Panc1 (cell line): ENCODE data around the gene SLC25A33. TPM values are rescaled to one million over a fixed set of nuclear protein-coding genes. Genes with fewer than 3 reads are reported as not detected.

Source experiments
- ATAC-seq: fragments of 200-7000 bp; cut with Tn5 transposase; 2 replicates; pipeline ENCODE4 v1.9.1; 2020; ENCODE audit warnings: mild to moderate bottlenecking, moderate library complexity
- BruUV-seq: library from RNA; stranded (reverse); fragments of 400-500 nt; replicated peaks from 2 replicates; lab custom pipeline; 2021; lab: Mats Ljungman, UMichigan
- CTCF ChIA-PET: fragments of 300-600 bp; sonication (Branson Sonifier 250); formaldehyde crosslinking; loops from one replicate; lab custom pipeline; 2022; ENCODE audit warnings: antibody characterized with exemption; lab: Charles Lee
- POLR2A ChIA-PET: fragments of 300-600 bp; sonication (Branson Sonifier 250); formaldehyde crosslinking; loops from one replicate; lab custom pipeline; 2022; ENCODE audit warnings: antibody characterized with exemption; lab: Charles Lee
- DNase-seq: peaks from one replicate; pipeline ENCODE4 v3.0.0-alpha.2; 2010; ENCODE audit warnings: low read depth, low spot score
- H3K27ac ChIP-seq: 2 replicates; pipeline ENCODE4 v1.5.1; 2011; ENCODE audit warnings: mild to moderate bottlenecking, low read length, inconsistent platforms
- H3K27me3 ChIP-seq: fragments of 200-500 bp; sonication (Bioruptor generic); 2 replicates; pipeline ENCODE4 v1.6.0; 2014; ENCODE audit warnings: low read length, inconsistent platforms; ENCODE audit not compliant: control insufficient read depth, insufficient read depth
- H3K36me3 ChIP-seq: fragments of 200-500 bp; sonication (Bioruptor generic); 2 replicates; pipeline ENCODE4 v1.5.1; 2014; ENCODE audit warnings: inconsistent platforms, mild to moderate bottlenecking, low read length, moderate library complexity; ENCODE audit not compliant: control insufficient read depth, insufficient read depth
- H3K4me1 ChIP-seq: 2 replicates; pipeline ENCODE4 v1.5.1; 2011; ENCODE audit warnings: inconsistent platforms, mild to moderate bottlenecking, low read length, moderate library complexity; ENCODE audit not compliant: control insufficient read depth, insufficient read depth
- H3K4me3 ChIP-seq, 2 experiments: 2 replicates each; pipeline ENCODE4 v1.5.1; 2011 to 2012; ENCODE audit warnings: low read depth in 2 of 2, low read length in 2 of 2, mild to moderate bottlenecking in 2 of 2, inconsistent platforms in 1 of 2, moderate library complexity in 1 of 2
- H3K9me3 ChIP-seq: fragments of 200-500 bp; sonication (Bioruptor generic); 2 replicates; pipeline ENCODE4 v1.5.1; 2014; ENCODE audit warnings: low read depth, mild to moderate bottlenecking, inconsistent platforms, low read length, moderate library complexity; ENCODE audit not compliant: control insufficient read depth, insufficient read depth
- POLR2AphosphoS5 ChIP-seq: IDR thresholded peaks from 2 replicates; pipeline ENCODE4 v1.6.1; 2012; ENCODE audit warnings: mild to moderate bottlenecking, low read depth, low read length, moderate library complexity
- SIN3A ChIP-seq: IDR thresholded peaks from 2 replicates; pipeline ENCODE4 v1.6.1; 2012; ENCODE audit warnings: low read depth, mild to moderate bottlenecking, low read length, moderate library complexity, borderline replicate concordance; ENCODE audit not compliant: insufficient read depth
- TCF7L2 ChIP-seq: IDR thresholded peaks from 2 replicates; pipeline ENCODE4 v1.6.1; 2011; ENCODE audit warnings: mild to moderate bottlenecking, low read depth, low read length, inconsistent platforms
- in situ Hi-C: cut with HindIII; loops from 2 replicates; pipeline ENCODE4 v1.10.0; 2016; ENCODE audit warnings: low sequenced_read_pairs, low pct_unique_long_range_greater_than_20kb
- intact Hi-C: fragments of 100-400 bp; cut with micrococcal nuclease; formaldehyde crosslinking; loops from one replicate; pipeline ENCODE4 v1.10.0; 2022; ENCODE audit not compliant: unreplicated experiment
- total RNA-seq: library from RNA; stranded (reverse); gene quantifications from one replicate; pipeline ENCODE4 v1.2.1, GENCODE V29; 2021; ENCODE audit not compliant: unreplicated experiment
- TF ChIP-seq, protein P1 (sequence below), 2 experiments: IDR thresholded peaks; 2 replicates each; pipeline ENCODE4 v1.6.1; 2011 to 2012; ENCODE audit warnings: low read depth in 2 of 2, control low read depth in 1 of 2, low read length in 1 of 2, mild to moderate bottlenecking in 1 of 2, moderate library complexity in 1 of 2; ENCODE audit not compliant: insufficient read depth in 1 of 2
- TF ChIP-seq, protein P2 (sequence below): fragments of 450-650 bp; IDR thresholded peaks from 2 replicates; pipeline ENCODE4 v1.5.1; 2017; ENCODE audit warnings: mild to moderate bottlenecking

Gene SLC25A33
- total RNA-seq, 1 experiment from 2014 or later, result 13.4 TPM

DNA sequence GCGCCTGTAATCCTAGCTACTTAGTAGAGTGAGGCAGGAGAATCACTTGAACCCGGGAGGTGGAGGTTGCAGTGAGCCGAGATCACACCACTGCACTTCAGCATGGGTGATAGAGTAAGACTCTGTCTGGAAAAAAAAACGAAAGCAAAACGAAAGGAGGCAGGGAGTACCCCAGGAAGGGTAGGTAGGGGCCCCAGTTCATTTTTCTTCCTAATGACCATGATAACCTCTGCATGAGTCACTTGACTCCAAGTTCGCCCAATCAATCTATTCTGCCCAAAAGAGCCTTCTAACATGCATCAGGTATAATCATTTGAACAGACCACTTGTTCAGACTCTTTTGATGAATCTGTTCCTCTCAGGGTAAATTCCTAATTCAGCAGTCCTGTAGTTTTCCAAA, 36.2 kb downstream of the SLC25A33 start:
- ChIA-PET CTCF (interaction anchor here (0.5 to 0.7 kb wide), 2 partner anchors 103 to 157 kb away, joined by 4 to 12 read pairs; no protein-coding TSS in a partner anchor), POLR2A (no interaction called here)
- Histone ChIP-seq H3K9me3 (no peaks in the 10 kb centered on the region), H3K4me1 (no peaks in the 10 kb centered on the region), H3K36me3 (peaks cover 11% of the 10 kb centered on the region), H3K27me3 (no peaks in the 10 kb centered on the region), H3K4me3 (no peak overlapping the region), H3K27ac (no peak overlapping the region)
- no peak for ATAC-seq
- intact Hi-C loops (no loop called here), in situ Hi-C loops (no loop called here)
- BruUV-seq, result no TSS peak
- no peak for TF ChIP-seq TCF7L2
- no peak for TF ChIP-seq POLR2AphosphoS5
- TF ChIP-seq, protein P1, sequence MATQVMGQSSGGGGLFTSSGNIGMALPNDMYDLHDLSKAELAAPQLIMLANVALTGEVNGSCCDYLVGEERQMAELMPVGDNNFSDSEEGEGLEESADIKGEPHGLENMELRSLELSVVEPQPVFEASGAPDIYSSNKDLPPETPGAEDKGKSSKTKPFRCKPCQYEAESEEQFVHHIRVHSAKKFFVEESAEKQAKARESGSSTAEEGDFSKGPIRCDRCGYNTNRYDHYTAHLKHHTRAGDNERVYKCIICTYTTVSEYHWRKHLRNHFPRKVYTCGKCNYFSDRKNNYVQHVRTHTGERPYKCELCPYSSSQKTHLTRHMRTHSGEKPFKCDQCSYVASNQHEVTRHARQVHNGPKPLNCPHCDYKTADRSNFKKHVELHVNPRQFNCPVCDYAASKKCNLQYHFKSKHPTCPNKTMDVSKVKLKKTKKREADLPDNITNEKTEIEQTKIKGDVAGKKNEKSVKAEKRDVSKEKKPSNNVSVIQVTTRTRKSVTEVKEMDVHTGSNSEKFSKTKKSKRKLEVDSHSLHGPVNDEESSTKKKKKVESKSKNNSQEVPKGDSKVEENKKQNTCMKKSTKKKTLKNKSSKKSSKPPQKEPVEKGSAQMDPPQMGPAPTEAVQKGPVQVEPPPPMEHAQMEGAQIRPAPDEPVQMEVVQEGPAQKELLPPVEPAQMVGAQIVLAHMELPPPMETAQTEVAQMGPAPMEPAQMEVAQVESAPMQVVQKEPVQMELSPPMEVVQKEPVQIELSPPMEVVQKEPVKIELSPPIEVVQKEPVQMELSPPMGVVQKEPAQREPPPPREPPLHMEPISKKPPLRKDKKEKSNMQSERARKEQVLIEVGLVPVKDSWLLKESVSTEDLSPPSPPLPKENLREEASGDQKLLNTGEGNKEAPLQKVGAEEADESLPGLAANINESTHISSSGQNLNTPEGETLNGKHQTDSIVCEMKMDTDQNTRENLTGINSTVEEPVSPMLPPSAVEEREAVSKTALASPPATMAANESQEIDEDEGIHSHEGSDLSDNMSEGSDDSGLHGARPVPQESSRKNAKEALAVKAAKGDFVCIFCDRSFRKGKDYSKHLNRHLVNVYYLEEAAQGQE (IDR thresholded peaks at IDR 0.05; ENCODE audit: insufficient read depth in 1 of 2, low read depth in 2 of 2, low read length in 1 of 2), result no peak
- TF ChIP-seq, protein P2, sequence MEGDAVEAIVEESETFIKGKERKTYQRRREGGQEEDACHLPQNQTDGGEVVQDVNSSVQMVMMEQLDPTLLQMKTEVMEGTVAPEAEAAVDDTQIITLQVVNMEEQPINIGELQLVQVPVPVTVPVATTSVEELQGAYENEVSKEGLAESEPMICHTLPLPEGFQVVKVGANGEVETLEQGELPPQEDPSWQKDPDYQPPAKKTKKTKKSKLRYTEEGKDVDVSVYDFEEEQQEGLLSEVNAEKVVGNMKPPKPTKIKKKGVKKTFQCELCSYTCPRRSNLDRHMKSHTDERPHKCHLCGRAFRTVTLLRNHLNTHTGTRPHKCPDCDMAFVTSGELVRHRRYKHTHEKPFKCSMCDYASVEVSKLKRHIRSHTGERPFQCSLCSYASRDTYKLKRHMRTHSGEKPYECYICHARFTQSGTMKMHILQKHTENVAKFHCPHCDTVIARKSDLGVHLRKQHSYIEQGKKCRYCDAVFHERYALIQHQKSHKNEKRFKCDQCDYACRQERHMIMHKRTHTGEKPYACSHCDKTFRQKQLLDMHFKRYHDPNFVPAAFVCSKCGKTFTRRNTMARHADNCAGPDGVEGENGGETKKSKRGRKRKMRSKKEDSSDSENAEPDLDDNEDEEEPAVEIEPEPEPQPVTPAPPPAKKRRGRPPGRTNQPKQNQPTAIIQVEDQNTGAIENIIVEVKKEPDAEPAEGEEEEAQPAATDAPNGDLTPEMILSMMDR, result no peak
- TF ChIP-seq SIN3A, result no peak
- no peak for DNase-seq

DNA sequence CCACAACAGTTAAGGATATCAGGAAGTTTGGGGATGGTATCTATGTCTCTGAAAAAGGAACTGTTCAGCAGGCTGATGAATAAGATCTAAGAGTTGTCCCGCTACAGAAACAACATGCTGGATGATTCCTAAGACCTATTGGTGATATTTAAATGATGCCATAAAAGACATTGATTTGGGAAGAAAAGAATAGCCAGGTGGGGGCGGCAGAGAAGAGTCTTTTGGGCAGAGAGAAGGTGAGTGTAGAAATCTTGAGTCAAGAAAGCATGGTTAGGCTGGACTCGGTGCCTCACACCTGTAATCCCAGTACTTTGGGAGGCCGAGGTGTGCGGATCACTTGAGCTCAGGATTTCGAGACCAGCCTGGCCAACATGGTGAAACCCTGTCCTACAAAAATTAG, 37.6 kb downstream of the SLC25A33 start:
- no peaks in the 10 kb centered on the region for H3K4me1 ChIP-seq
- no peak for ATAC-seq
- peaks cover 13% of the 10 kb centered on the region for H3K36me3 ChIP-seq
- H3K9me3 ChIP-seq, result no peaks in the 10 kb centered on the region
- in situ Hi-C loops, result no loop called here
- POLR2A ChIA-PET, result no interaction called here
- BruUV-seq, result no TSS peak
- no peak for DNase-seq
- H3K27ac ChIP-seq, result no peak overlapping the region
- intact Hi-C loops, result no loop called here
- H3K4me3 ChIP-seq, result no peak overlapping the region
- H3K27me3 ChIP-seq, result no peaks in the 10 kb centered on the region
- CTCF ChIA-PET, result no interaction called here
- TF ChIP-seq, protein P1 (IDR thresholded peaks at IDR 0.05; ENCODE audit: insufficient read depth in 1 of 2, low read depth in 2 of 2, low read length in 1 of 2), result no peak
- no peak for TF ChIP-seq SIN3A
- TF ChIP-seq POLR2AphosphoS5, result no peak
- TF ChIP-seq, protein P2, result no peak
- no peak for TF ChIP-seq TCF7L2
